SU-DHL-6 (cell line): Measurements from ENCODE around the gene HIVEP3.

Source experiments
- H2AFZ ChIP-seq: fragments of 200-600 bp; sonication (generic); 2 replicates; pipeline ENCODE4 v1.6.1; 2014; ENCODE audit warnings: low read depth, mild to moderate bottlenecking, moderate library complexity, mixed read lengths, antibody characterized with exemption, low read length; ENCODE audit not compliant: severe bottlenecking
- H3F3A ChIP-seq: fragments of 200-600 bp; shearing (Covaris generic); 2 replicates; pipeline ENCODE4 v1.6.0; 2016; ENCODE audit warnings: antibody characterized with exemption, mild to moderate bottlenecking; ENCODE audit not compliant: insufficient read depth
- H3K27ac ChIP-seq: fragments of 200-600 bp; sonication (generic); 2 replicates; pipeline ENCODE4 v1.5.1; 2016; ENCODE audit warnings: low read depth, mild to moderate bottlenecking, low read length, moderate library complexity, mixed read lengths
- H3K27me3 ChIP-seq: fragments of 200-600 bp; sonication (generic), shearing (Covaris generic); 2 replicates; pipeline ENCODE4 v1.6.0; 2014; ENCODE audit warnings: mild to moderate bottlenecking, low read length
- H3K36me3 ChIP-seq: fragments of 200-600 bp; sonication (generic); 2 replicates; pipeline ENCODE4 v1.6.1; 2014; ENCODE audit warnings: mild to moderate bottlenecking, low read length, mixed read lengths
- H3K4me2 ChIP-seq: fragments of 300-600, 200-600 bp; shearing (Covaris generic), sonication (generic); 2 replicates; pipeline ENCODE4 v1.6.0; 2014; ENCODE audit warnings: low read length, low read depth, mild to moderate bottlenecking; ENCODE audit not compliant: poor library complexity, severe bottlenecking
- H3K4me3 ChIP-seq: fragments of 200-600 bp; sonication (generic); 2 replicates; pipeline ENCODE4 v1.5.1; 2014; ENCODE audit warnings: antibody characterized with exemption, low read length, mild to moderate bottlenecking, mixed read lengths; ENCODE audit not compliant: insufficient read depth, poor library complexity, severe bottlenecking
- H3K79me2 ChIP-seq: fragments of 200-600 bp; sonication (generic); 2 replicates; pipeline ENCODE4 v1.6.1; 2014; ENCODE audit warnings: mild to moderate bottlenecking, low read length, moderate library complexity; ENCODE audit not compliant: insufficient read depth
- H3K9ac ChIP-seq: fragments of 200-600 bp; sonication (generic); 2 replicates; pipeline ENCODE4 v1.7.0; 2014; ENCODE audit warnings: mild to moderate bottlenecking, low read length
- H3K9me2 ChIP-seq: fragments of 200-600 bp; sonication (generic); replicated peaks from 2 replicates; pipeline ENCODE4 v1.6.1; 2014; ENCODE audit warnings: low read length; ENCODE audit not compliant: insufficient read depth
- H3K9me3 ChIP-seq: fragments of 200-600 bp; sonication (generic); 2 replicates; pipeline ENCODE4 v1.6.1; 2014; ENCODE audit warnings: low read length, mixed read lengths; ENCODE audit not compliant: insufficient read depth
- H4K20me1 ChIP-seq: fragments of 200-600 bp; sonication (generic); 2 replicates; pipeline ENCODE4 v1.6.1; 2014; ENCODE audit warnings: low read depth, mild to moderate bottlenecking, antibody characterized with exemption, low read length, moderate library complexity, mixed read lengths
- EZH2phosphoT487 ChIP-seq: fragments of 200-600 bp; sonication (generic), shearing (Covaris generic); conservative IDR thresholded peaks from 2 replicates; pipeline ENCODE4 v1.6.1; 2018; ENCODE audit warnings: mild to moderate bottlenecking, antibody characterized with exemption, low read length, moderate library complexity, mixed read lengths
- TF ChIP-seq, protein P1 (sequence below): fragments of 200-600 bp; sonication (generic); IDR thresholded peaks from one replicate; pipeline ENCODE4 v1.5.1; 2017; ENCODE audit warnings: antibody characterized with exemption, mild to moderate bottlenecking, low read length, moderate library complexity; ENCODE audit not compliant: insufficient read depth, poor library complexity, severe bottlenecking

HIVEP3 gene

DNA sequence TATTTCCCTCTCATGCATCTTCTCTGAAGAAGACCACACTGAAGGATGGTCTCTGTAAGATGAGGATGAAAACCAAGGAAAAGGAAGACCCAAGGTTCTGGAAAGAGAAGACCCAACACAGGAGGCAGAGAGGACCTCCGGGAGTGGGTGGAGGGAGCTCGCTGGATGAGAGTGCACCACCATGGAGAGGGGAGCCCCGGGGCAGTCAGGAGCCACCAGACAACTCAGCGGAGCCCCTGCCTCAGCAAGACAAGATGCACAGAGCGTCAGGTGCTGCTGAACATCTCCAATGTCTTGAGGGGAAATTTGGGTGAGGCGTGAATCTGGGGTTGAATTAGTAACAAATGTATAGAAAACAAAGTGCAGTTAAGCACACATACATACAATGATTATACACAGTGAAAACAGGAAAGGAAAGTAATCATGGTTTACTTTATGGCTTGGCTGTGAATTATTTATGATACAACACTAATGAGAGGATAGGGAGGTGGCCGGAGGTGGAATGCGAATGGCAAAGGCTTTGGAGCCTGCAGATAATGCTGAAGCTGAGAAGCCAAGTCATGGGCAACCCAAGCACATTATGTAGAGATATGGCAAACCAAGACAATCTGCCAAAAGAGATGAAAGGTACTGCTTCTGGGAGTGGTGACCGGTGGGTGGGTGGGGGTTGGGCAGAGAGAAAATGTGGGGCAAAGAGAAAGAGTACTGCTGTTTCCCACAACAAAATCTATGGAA lies 353.8 kb downstream of the HIVEP3 start:
- H3F3A ChIP-seq = no peaks in the 10 kb centered on the region

DNA sequence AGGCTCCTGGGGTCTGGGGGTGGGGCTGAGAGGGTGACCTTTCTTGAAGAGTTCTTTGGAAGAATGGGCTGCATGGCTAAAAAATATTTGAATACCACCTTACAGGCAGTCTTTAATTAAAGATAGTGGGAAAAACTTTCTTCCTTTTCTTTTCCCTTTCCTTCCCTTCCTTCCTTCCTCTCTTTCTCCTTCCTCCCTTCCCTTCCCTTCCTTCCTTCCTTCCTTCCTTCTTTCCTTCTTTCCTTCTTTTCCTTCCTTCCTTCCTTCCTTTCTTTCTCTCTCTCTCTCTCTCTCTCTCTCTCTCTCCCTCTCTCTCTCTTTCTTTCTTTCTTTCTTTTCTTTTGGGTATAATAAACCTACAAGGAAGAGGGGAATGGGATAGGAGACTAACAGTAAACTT lies 356.4 kb downstream of the HIVEP3 start:
- Histone ChIP-seq H3F3A (no peaks in the 10 kb centered on the region), H3K9ac (no peak overlapping the region), H3K27me3 (no peaks in the 10 kb centered on the region), H3K9me3 (no peaks in the 10 kb centered on the region), H4K20me1 (no peaks in the 10 kb centered on the region), H2AFZ (no peak overlapping the region), H3K79me2 (no peaks in the 10 kb centered on the region), H3K36me3 (no peaks in the 10 kb centered on the region), H3K4me2 (no peak overlapping the region), H3K9me2 (no peaks in the 10 kb centered on the region), H3K27ac (no peak overlapping the region), H3K4me3 (no peak overlapping the region)
- no peak for TF ChIP-seq EZH2phosphoT487
- TF ChIP-seq, protein P1, sequence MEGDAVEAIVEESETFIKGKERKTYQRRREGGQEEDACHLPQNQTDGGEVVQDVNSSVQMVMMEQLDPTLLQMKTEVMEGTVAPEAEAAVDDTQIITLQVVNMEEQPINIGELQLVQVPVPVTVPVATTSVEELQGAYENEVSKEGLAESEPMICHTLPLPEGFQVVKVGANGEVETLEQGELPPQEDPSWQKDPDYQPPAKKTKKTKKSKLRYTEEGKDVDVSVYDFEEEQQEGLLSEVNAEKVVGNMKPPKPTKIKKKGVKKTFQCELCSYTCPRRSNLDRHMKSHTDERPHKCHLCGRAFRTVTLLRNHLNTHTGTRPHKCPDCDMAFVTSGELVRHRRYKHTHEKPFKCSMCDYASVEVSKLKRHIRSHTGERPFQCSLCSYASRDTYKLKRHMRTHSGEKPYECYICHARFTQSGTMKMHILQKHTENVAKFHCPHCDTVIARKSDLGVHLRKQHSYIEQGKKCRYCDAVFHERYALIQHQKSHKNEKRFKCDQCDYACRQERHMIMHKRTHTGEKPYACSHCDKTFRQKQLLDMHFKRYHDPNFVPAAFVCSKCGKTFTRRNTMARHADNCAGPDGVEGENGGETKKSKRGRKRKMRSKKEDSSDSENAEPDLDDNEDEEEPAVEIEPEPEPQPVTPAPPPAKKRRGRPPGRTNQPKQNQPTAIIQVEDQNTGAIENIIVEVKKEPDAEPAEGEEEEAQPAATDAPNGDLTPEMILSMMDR = no peak

More for the DNA sequence above, 353.8 kb downstream of the HIVEP3 start:
- no peak for TF ChIP-seq EZH2phosphoT487
- TF ChIP-seq, protein P1 = no peak
- Histone ChIP-seq H3K27me3 (no peaks in the 10 kb centered on the region), H3K4me2 (no peak overlapping the region), H3K36me3 (no peaks in the 10 kb centered on the region), H3K9ac (no peak overlapping the region), H3K9me3 (no peaks in the 10 kb centered on the region), H3K79me2 (no peaks in the 10 kb centered on the region), H2AFZ (no peak overlapping the region), H3K27ac (no peak overlapping the region), H3K4me3 (no peak overlapping the region), H4K20me1 (no peaks in the 10 kb centered on the region), H3K9me2 (no peaks in the 10 kb centered on the region)

DNA sequence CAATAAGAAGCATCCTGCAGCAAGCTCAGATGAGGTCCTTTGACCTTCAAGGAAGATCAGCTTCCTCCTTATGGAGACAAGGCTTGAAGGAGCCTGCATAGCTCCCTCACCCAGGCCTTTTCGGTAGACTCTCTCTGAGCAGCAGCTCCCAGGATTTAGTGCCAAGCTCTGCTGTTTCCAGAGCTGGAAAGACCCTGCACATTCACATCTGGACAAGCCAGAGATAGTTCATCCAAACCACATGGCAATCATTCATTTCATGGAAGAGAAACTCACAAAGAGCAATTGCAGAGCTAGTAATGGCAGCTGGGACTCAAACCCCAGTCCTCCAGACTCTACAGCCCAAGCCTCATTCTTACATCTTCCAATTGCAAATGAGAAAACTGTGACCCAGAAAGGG lies 357.8 kb downstream of the HIVEP3 start:
- Histone ChIP-seq H3F3A (no peaks in the 10 kb centered on the region), H3K9me3 (0 out of 2 replicates have a peak, but pooled peaks cover 4% of the 10 kb centered on the region), H3K27ac (no peak overlapping the region), H3K9me2 (no peaks in the 10 kb centered on the region), H3K9ac (no peak overlapping the region), H3K27me3 (no peaks in the 10 kb centered on the region), H3K36me3 (no peaks in the 10 kb centered on the region), H3K79me2 (no peaks in the 10 kb centered on the region), H3K4me3 (no peak overlapping the region), H4K20me1 (no peaks in the 10 kb centered on the region), H2AFZ (no peak overlapping the region), H3K4me2 (no peak overlapping the region)
- no peak for TF ChIP-seq EZH2phosphoT487
- TF ChIP-seq, protein P1 = no peak
